ENCODE measurements around the gene AGAP2.

DNA sequence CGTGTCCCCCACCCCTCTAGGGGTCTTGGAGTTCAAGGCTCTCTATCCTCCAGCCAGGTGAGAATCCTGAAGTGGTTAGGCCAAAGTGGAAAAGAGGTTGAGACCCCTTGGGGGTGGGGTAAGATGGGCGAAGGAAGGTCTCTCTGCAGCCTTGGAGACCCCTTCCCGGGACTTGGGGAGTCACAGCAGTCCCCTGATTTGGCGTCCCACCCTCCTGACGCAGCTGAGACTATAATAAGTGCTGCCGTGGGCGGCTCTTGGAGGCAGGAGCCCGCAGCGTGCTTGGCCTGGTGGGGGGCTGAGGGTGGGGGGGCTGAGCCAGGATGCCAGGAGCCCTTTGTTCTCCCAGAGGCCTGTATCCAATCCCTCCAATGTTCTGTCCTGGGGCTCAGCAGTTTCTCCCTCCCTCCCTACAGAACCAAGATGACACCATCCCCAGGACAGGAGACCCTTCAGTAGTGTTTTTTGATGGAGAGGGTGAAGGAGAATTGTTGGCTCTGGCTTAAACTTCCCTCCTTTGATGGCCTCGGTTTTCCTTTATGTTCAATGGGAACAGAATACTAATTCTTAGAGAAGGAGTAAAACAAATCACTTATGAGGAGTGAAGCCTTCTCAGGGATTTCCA is 1.5 kb upstream of the AGAP2 start:
- no peak for TF ChIP-seq EZH2 (IDR thresholded peaks at IDR 0.05; ENCODE audit: low read length)
- TF ChIP-seq, protein P1, sequence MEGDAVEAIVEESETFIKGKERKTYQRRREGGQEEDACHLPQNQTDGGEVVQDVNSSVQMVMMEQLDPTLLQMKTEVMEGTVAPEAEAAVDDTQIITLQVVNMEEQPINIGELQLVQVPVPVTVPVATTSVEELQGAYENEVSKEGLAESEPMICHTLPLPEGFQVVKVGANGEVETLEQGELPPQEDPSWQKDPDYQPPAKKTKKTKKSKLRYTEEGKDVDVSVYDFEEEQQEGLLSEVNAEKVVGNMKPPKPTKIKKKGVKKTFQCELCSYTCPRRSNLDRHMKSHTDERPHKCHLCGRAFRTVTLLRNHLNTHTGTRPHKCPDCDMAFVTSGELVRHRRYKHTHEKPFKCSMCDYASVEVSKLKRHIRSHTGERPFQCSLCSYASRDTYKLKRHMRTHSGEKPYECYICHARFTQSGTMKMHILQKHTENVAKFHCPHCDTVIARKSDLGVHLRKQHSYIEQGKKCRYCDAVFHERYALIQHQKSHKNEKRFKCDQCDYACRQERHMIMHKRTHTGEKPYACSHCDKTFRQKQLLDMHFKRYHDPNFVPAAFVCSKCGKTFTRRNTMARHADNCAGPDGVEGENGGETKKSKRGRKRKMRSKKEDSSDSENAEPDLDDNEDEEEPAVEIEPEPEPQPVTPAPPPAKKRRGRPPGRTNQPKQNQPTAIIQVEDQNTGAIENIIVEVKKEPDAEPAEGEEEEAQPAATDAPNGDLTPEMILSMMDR (optimal IDR thresholded peaks at IDR 0.05 in 1 of 3, IDR thresholded peaks at IDR 0.05 in 1 of 3, conservative IDR thresholded peaks at IDR 0.05 in 1 of 3; ENCODE audit: extremely low read depth in 1 of 3, insufficient read depth in 2 of 3, low read length in 3 of 3) = no peak
